IMR-90 (cell line): ENCODE measurements around the gene FGGY.
"Not testable (repeated sequence)": the region's sequence is repeated elsewhere in the genome, so short reads cannot be mapped to it uniquely, and the experiment has no call there.

Experiments
- BHLHE40 ChIP-seq: fragments of 150-350 bp; IDR thresholded peaks from 2 replicates; pipeline ENCODE4 v1.6.1; 2016; ENCODE audit warnings: mild to moderate bottlenecking, low read depth, low read length
- CEBPB ChIP-seq: IDR thresholded peaks from 2 replicates; pipeline ENCODE4 v1.6.1; 2012; ENCODE audit warnings: low read depth, low read length, improper control_type of control experiment
- FOS ChIP-seq: fragments of 150-350 bp; IDR thresholded peaks from 2 replicates; pipeline ENCODE4 v1.6.1; 2016; ENCODE audit warnings: low read depth, low read length
- POLR2A ChIP-seq: IDR thresholded peaks from 2 replicates; pipeline ENCODE4 v1.6.1; 2012; ENCODE audit warnings: mild to moderate bottlenecking, low read depth, low read length
- RAD21 ChIP-seq: IDR thresholded peaks from 2 replicates; pipeline ENCODE4 v1.6.1; 2012; ENCODE audit warnings: low read length, improper control_type of control experiment
- TF ChIP-seq, protein P1 (sequence below): conservative IDR thresholded peaks from 2 replicates; pipeline ENCODE4 v1.5.1; 2012; ENCODE audit warnings: mild to moderate bottlenecking, low read depth, low read length, improper control_type of control experiment

DNA sequence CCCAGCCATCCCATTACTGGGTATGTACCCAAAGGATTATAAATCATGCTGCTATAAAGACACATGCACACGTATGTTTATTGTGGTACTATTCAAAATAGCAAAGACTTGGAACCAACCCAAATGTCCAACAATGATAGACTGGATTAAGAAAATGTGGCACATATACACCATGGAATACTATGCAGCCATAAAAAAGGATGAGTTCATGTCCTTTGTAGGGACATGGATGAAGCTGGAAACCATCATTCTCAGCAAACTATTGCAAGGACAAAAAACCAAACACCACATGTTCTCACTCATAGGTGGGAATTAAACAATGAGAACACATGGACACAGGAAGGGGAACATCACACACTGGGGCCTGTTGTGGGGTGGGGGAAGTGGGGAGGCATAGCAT, 40.5 kb upstream of the FGGY start:
- TF ChIP-seq CEBPB, POLR2A, FOS, BHLHE40, RAD21: not testable (repeated sequence)
- TF ChIP-seq, protein P1, sequence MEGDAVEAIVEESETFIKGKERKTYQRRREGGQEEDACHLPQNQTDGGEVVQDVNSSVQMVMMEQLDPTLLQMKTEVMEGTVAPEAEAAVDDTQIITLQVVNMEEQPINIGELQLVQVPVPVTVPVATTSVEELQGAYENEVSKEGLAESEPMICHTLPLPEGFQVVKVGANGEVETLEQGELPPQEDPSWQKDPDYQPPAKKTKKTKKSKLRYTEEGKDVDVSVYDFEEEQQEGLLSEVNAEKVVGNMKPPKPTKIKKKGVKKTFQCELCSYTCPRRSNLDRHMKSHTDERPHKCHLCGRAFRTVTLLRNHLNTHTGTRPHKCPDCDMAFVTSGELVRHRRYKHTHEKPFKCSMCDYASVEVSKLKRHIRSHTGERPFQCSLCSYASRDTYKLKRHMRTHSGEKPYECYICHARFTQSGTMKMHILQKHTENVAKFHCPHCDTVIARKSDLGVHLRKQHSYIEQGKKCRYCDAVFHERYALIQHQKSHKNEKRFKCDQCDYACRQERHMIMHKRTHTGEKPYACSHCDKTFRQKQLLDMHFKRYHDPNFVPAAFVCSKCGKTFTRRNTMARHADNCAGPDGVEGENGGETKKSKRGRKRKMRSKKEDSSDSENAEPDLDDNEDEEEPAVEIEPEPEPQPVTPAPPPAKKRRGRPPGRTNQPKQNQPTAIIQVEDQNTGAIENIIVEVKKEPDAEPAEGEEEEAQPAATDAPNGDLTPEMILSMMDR = not testable (repeated sequence)
